ENCODE data around the gene PTOV1.

DNA sequence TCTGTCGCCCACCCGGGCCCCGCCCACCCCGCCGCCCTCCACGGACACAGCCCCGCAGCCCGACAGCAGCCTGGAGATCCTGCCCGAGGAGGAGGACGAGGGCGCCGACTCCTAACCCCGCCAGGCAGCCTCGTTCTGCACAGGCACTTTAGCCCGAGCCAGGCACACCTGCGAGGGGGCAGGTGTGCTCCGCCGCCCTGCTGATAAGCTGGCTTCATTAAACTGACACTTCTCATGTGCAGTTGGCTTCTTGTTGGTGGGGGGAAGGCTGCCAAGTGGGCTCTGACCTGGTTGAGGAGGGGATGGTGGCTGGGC is 37.5 kb downstream of the PTOV1 start:
- TF ChIP-seq POLR2AphosphoS5 (IDR thresholded peaks at IDR 0.05) (no peak), POLR2A (IDR thresholded peaks at IDR 0.05) (no peak), EP300 (IDR thresholded peaks at IDR 0.05) (no peak)
- TF ChIP-seq, protein P1, sequence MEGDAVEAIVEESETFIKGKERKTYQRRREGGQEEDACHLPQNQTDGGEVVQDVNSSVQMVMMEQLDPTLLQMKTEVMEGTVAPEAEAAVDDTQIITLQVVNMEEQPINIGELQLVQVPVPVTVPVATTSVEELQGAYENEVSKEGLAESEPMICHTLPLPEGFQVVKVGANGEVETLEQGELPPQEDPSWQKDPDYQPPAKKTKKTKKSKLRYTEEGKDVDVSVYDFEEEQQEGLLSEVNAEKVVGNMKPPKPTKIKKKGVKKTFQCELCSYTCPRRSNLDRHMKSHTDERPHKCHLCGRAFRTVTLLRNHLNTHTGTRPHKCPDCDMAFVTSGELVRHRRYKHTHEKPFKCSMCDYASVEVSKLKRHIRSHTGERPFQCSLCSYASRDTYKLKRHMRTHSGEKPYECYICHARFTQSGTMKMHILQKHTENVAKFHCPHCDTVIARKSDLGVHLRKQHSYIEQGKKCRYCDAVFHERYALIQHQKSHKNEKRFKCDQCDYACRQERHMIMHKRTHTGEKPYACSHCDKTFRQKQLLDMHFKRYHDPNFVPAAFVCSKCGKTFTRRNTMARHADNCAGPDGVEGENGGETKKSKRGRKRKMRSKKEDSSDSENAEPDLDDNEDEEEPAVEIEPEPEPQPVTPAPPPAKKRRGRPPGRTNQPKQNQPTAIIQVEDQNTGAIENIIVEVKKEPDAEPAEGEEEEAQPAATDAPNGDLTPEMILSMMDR (IDR thresholded peaks at IDR 0.05): no peak
